ENCODE data around the gene QSOX1. TPM values are rescaled to one million over a fixed set of nuclear protein-coding genes. Genes with fewer than 3 reads are reported as not detected.

The QSOX1 gene
- total RNA-seq, 1 experiment from 2014 or later, result 135 TPM

DNA sequence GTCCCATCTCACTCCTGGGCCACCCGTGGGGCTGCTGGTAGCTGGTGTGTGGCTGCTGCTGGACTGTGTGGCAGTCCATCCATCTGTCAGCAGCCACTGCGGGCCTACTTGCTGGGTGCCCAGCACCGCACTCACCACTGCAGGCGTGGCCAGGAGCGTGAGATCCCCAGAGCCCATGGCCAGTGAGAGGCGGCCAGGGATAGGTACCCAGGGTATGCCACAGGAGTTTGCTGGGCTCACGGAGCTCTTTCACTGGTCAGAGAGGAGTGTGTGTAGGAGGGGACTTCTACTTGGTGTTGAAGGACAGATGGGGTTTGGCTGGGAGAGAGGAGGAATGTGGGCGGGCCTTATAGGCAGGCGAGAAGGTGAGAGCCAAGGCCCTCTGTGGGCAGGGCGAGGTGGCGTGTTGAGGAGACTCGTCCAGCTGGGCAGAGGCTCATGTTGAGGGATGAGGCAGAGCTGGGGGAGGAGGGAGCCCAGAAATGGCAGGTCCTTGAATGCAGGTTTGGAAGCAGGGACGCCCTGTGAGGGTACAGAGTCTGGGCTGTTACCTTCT, 15.0 kb downstream of the QSOX1 start (continued):
- TF ChIP-seq, protein P1, sequence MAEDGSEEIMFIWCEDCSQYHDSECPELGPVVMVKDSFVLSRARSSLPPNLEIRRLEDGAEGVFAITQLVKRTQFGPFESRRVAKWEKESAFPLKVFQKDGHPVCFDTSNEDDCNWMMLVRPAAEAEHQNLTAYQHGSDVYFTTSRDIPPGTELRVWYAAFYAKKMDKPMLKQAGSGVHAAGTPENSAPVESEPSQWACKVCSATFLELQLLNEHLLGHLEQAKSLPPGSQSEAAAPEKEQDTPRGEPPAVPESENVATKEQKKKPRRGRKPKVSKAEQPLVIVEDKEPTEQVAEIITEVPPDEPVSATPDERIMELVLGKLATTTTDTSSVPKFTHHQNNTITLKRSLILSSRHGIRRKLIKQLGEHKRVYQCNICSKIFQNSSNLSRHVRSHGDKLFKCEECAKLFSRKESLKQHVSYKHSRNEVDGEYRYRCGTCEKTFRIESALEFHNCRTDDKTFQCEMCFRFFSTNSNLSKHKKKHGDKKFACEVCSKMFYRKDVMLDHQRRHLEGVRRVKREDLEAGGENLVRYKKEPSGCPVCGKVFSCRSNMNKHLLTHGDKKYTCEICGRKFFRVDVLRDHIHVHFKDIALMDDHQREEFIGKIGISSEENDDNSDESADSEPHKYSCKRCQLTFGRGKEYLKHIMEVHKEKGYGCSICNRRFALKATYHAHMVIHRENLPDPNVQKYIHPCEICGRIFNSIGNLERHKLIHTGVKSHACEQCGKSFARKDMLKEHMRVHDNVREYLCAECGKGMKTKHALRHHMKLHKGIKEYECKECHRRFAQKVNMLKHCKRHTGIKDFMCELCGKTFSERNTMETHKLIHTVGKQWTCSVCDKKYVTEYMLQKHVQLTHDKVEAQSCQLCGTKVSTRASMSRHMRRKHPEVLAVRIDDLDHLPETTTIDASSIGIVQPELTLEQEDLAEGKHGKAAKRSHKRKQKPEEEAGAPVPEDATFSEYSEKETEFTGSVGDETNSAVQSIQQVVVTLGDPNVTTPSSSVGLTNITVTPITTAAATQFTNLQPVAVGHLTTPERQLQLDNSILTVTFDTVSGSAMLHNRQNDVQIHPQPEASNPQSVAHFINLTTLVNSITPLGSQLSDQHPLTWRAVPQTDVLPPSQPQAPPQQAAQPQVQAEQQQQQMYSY (CRISPR knock-in tag; IDR thresholded peaks at IDR 0.05), result no peak
- TF ChIP-seq GTF2I (CRISPR knock-in tag; conservative IDR thresholded peaks at IDR 0.05), result no peak

DNA sequence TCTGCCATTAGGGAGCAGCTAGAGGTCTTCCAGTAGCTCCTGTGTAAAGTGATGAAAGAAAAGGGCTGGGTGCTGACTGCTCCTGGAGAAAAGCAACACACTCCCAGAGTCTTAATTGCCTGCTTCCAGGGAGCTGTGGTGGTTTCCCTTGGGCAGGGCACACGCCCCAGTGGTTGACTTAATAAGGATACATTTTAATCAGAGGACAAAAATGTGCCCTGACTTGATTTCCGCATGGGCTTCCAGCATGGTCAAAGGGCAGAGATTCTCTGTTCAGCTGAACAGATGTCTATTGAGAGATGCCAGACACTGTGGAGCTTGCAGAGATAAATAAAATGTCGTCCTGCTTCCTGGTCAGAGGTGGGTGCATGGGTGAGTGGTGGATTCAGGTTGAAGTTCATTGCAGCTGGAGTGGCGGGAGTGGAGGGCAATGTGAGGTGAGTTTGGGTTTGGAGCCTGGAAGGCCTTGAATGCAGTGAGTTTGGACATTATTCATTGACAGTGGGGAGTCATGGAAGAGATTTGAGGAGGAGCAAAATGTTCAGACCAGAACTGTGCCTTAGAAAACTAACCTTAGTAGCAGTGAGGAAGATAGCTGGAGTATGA, 16.0 kb downstream of the QSOX1 start:
- no peak overlapping the region; the same call in 1 of the 2 replicates for H3K27ac Mint-ChIP-seq
- H3K36me3 Mint-ChIP-seq, result no peaks in the 10 kb centered on the region
- H3K4me3 Mint-ChIP-seq, result no peak overlapping the region
- ChIA-PET CTCF (interaction anchor here (0.6 to 9.0 kb wide), 5 partner anchors 10 to 461 kb away, joined by 4 to 140 read pairs (median 9); partner anchors contain the start of gene QSOX1), POLR2A (no interaction called here)
- H3K9me3 Mint-ChIP-seq, result no peaks in the 10 kb centered on the region
- no peaks in the 10 kb centered on the region for H3K27me3 Mint-ChIP-seq (ENCODE audit: low read depth)
- DNase-seq (ENCODE audit: low spot score) (no peak), ATAC-seq (no peak)
- peaks cover 41% of the 10 kb centered on the region for H3K4me1 Mint-ChIP-seq
- TF ChIP-seq ZNF671 (CRISPR knock-in tag; IDR thresholded peaks at IDR 0.05), result no peak
- TF ChIP-seq, protein P2, sequence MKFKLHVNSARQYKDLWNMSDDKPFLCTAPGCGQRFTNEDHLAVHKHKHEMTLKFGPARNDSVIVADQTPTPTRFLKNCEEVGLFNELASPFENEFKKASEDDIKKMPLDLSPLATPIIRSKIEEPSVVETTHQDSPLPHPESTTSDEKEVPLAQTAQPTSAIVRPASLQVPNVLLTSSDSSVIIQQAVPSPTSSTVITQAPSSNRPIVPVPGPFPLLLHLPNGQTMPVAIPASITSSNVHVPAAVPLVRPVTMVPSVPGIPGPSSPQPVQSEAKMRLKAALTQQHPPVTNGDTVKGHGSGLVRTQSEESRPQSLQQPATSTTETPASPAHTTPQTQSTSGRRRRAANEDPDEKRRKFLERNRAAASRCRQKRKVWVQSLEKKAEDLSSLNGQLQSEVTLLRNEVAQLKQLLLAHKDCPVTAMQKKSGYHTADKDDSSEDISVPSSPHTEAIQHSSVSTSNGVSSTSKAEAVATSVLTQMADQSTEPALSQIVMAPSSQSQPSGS (CRISPR knock-in tag; IDR thresholded peaks at IDR 0.05; ENCODE audit: borderline replicate concordance, low read depth), result no peak
- TF ChIP-seq, protein P3, sequence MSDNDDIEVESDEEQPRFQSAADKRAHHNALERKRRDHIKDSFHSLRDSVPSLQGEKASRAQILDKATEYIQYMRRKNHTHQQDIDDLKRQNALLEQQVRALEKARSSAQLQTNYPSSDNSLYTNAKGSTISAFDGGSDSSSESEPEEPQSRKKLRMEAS (CRISPR knock-in tag; IDR thresholded peaks at IDR 0.05), result no peak
- TF ChIP-seq, protein P4, sequence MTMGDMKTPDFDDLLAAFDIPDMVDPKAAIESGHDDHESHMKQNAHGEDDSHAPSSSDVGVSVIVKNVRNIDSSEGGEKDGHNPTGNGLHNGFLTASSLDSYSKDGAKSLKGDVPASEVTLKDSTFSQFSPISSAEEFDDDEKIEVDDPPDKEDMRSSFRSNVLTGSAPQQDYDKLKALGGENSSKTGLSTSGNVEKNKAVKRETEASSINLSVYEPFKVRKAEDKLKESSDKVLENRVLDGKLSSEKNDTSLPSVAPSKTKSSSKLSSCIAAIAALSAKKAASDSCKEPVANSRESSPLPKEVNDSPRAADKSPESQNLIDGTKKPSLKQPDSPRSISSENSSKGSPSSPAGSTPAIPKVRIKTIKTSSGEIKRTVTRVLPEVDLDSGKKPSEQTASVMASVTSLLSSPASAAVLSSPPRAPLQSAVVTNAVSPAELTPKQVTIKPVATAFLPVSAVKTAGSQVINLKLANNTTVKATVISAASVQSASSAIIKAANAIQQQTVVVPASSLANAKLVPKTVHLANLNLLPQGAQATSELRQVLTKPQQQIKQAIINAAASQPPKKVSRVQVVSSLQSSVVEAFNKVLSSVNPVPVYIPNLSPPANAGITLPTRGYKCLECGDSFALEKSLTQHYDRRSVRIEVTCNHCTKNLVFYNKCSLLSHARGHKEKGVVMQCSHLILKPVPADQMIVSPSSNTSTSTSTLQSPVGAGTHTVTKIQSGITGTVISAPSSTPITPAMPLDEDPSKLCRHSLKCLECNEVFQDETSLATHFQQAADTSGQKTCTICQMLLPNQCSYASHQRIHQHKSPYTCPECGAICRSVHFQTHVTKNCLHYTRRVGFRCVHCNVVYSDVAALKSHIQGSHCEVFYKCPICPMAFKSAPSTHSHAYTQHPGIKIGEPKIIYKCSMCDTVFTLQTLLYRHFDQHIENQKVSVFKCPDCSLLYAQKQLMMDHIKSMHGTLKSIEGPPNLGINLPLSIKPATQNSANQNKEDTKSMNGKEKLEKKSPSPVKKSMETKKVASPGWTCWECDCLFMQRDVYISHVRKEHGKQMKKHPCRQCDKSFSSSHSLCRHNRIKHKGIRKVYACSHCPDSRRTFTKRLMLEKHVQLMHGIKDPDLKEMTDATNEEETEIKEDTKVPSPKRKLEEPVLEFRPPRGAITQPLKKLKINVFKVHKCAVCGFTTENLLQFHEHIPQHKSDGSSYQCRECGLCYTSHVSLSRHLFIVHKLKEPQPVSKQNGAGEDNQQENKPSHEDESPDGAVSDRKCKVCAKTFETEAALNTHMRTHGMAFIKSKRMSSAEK (CRISPR knock-in tag; IDR thresholded peaks at IDR 0.05; ENCODE audit: borderline replicate concordance), result no peak

DNA sequence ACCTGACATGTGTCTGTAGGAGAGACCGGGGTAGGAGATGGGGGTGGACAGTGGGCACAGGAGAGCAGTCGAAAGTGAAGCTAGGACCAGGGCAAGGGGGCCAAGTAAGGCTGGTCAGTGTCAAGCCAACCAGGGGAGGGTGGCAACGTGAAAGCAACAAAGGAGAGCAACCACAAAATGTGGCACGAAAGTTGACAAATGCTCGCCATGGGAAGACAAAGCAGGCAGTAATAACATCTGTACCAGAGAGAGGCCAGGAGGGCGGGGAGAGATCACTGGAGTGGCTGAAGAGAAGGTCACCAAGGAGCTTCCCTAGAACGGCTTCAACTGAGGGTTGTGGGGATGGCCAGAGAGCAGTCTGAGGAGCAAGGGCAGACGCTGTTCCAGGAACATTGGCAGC, 17.0 kb downstream of the QSOX1 start:
- no peaks in the 10 kb centered on the region for H3K36me3 Mint-ChIP-seq
- no peak for DNase-seq (ENCODE audit: low spot score)
- peaks cover 33% of the 10 kb centered on the region for H3K4me1 Mint-ChIP-seq
- ATAC-seq, result no peak
- H3K9me3 Mint-ChIP-seq, result no peaks in the 10 kb centered on the region
- CTCF ChIA-PET, result interaction anchor here (9.0 kb wide), 1 partner anchor 9 kb away, joined by 140 read pairs; no protein-coding TSS in a partner anchor
- TF ChIP-seq KAT7 (CRISPR knock-in tag; IDR thresholded peaks at IDR 0.05; ENCODE audit: borderline replicate concordance), result no peak
- TF ChIP-seq, protein P5, sequence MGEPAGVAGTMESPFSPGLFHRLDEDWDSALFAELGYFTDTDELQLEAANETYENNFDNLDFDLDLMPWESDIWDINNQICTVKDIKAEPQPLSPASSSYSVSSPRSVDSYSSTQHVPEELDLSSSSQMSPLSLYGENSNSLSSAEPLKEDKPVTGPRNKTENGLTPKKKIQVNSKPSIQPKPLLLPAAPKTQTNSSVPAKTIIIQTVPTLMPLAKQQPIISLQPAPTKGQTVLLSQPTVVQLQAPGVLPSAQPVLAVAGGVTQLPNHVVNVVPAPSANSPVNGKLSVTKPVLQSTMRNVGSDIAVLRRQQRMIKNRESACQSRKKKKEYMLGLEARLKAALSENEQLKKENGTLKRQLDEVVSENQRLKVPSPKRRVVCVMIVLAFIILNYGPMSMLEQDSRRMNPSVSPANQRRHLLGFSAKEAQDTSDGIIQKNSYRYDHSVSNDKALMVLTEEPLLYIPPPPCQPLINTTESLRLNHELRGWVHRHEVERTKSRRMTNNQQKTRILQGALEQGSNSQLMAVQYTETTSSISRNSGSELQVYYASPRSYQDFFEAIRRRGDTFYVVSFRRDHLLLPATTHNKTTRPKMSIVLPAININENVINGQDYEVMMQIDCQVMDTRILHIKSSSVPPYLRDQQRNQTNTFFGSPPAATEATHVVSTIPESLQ (CRISPR knock-in tag; IDR thresholded peaks at IDR 0.05), result no peak
- no peak for TF ChIP-seq ZNF423 (CRISPR knock-in tag; IDR thresholded peaks at IDR 0.05)
- TF ChIP-seq, protein P6, sequence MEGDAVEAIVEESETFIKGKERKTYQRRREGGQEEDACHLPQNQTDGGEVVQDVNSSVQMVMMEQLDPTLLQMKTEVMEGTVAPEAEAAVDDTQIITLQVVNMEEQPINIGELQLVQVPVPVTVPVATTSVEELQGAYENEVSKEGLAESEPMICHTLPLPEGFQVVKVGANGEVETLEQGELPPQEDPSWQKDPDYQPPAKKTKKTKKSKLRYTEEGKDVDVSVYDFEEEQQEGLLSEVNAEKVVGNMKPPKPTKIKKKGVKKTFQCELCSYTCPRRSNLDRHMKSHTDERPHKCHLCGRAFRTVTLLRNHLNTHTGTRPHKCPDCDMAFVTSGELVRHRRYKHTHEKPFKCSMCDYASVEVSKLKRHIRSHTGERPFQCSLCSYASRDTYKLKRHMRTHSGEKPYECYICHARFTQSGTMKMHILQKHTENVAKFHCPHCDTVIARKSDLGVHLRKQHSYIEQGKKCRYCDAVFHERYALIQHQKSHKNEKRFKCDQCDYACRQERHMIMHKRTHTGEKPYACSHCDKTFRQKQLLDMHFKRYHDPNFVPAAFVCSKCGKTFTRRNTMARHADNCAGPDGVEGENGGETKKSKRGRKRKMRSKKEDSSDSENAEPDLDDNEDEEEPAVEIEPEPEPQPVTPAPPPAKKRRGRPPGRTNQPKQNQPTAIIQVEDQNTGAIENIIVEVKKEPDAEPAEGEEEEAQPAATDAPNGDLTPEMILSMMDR (IDR thresholded peaks at IDR 0.05), result no peak
- TF ChIP-seq FOXP1 (CRISPR knock-in tag; IDR thresholded peaks at IDR 0.05; ENCODE audit: borderline replicate concordance), result no peak
- TF ChIP-seq, protein P7, sequence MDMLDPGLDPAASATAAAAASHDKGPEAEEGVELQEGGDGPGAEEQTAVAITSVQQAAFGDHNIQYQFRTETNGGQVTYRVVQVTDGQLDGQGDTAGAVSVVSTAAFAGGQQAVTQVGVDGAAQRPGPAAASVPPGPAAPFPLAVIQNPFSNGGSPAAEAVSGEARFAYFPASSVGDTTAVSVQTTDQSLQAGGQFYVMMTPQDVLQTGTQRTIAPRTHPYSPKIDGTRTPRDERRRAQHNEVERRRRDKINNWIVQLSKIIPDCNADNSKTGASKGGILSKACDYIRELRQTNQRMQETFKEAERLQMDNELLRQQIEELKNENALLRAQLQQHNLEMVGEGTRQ (CRISPR knock-in tag; IDR thresholded peaks at IDR 0.05), result no peak
- TF ChIP-seq ZNF138 (CRISPR knock-in tag; conservative IDR thresholded peaks at IDR 0.05), result no peak
- H3K27me3 Mint-ChIP-seq (ENCODE audit: low read depth), result no peaks in the 10 kb centered on the region
- H3K27ac Mint-ChIP-seq, result peak overlapping the region; percentile 31; the same call in 1 of the 2 replicates
- POLR2A ChIA-PET, result no interaction called here
- no peak overlapping the region for H3K4me3 Mint-ChIP-seq

Measured in WTC11 (cell line).